B cell (primary cell): ENCODE results near the gene GTF2H2C_2.
"Not testable (repeated sequence)": the region's sequence is repeated elsewhere in the genome, so short reads cannot be mapped to it uniquely, and the experiment has no call there.

Experiments
- CTCF ChIP-seq: fragments of 200-600 bp; IDR thresholded peaks from one replicate; pipeline ENCODE4 v1.8.0; 2022; ENCODE audit warnings: antibody characterized with exemption, mild to moderate bottlenecking
- EZH2 ChIP-seq: IDR thresholded peaks from 2 replicates; pipeline ENCODE4 v1.6.1; 2012; ENCODE audit warnings: borderline replicate concordance, low read depth, mild to moderate bottlenecking, moderate library complexity, low read length; ENCODE audit not compliant: insufficient read depth, poor library complexity, severe bottlenecking

GRCh38 chr5:70415117-70415516 is at the start of gene GTF2H2C_2:
- not testable (repeated sequence) for TF ChIP-seq EZH2, CTCF
